B cell (primary cell): Measurements from ENCODE around the gene RNPEP. TPM values are rescaled to one million over a fixed set of nuclear protein-coding genes. Genes with fewer than 3 reads are reported as not detected.

ENCODE experiments used
- ATAC-seq: fragments of 200-7000 bp; cut with Tn5 transposase; one replicate; pipeline ENCODE4 v1.10.0; 2021; ENCODE audit warnings: low read depth, mild to moderate bottlenecking, moderate number of reproducible peaks, moderate library complexity
- CTCF ChIA-PET: fragments of 350-600 bp; sonication (Branson Sonifier 250); formaldehyde crosslinking; loops from one replicate; lab custom pipeline; 2021; ENCODE audit warnings: antibody characterized with exemption, inconsistent platforms; lab: Charles Lee
- POLR2A ChIA-PET: fragments of 350-600 bp; sonication (Branson Sonifier 250); formaldehyde crosslinking; loops from one replicate; lab custom pipeline; 2021; ENCODE audit warnings: antibody characterized with exemption; lab: Charles Lee
- DNase-seq: peaks from one replicate; pipeline ENCODE4 v3.0.0; 2013
- H2AFZ ChIP-seq: 2 replicates; pipeline ENCODE4 v1.6.1; 2012; ENCODE audit warnings: mild to moderate bottlenecking, low read depth, low read length; ENCODE audit not compliant: insufficient read depth, poor library complexity, severe bottlenecking
- H3K27ac ChIP-seq, 2 donors: 1 replicate in 1 of 2; 2 replicates in 1 of 2; pipeline ENCODE4 v1.5.1; 2012 to 2013; ENCODE audit warnings: low read length in 2 of 2, mild to moderate bottlenecking in 2 of 2, moderate library complexity in 1 of 2
- H3K27me3 ChIP-seq, 4 experiments: fragments of 200-600 bp in 1 of 4; sonication (generic) in 1 of 4; replicated peaks in 1 of 4; 1 replicate in 2 of 4; 2 replicates in 2 of 4; pipeline versions ENCODE4 v1.6.1 to v1.7.0; 2013 to 2016; ENCODE audit warnings: low read length in 3 of 4, mild to moderate bottlenecking in 2 of 4, mixed read lengths in 1 of 4, moderate library complexity in 1 of 4; ENCODE audit not compliant: insufficient read depth in 4 of 4, control insufficient read depth in 3 of 4; ENCODE audit errors: control extremely low read depth in 1 of 4
- H3K36me3 ChIP-seq, 2 experiments: replicated peaks in 1 of 2; 1 replicate in 1 of 2; 2 replicates in 1 of 2; pipeline versions ENCODE4 v1.6.1 to v1.7.1; 2013; ENCODE audit warnings: low read length in 1 of 2; ENCODE audit not compliant: insufficient read depth in 2 of 2, control insufficient read depth in 1 of 2; ENCODE audit errors: control extremely low read depth in 1 of 2, extremely low read depth in 1 of 2
- H3K4me1 ChIP-seq, 2 donors: fragments of 200-600 bp in 1 of 2; sonication (generic) in 1 of 2; 1 replicate in 1 of 2; 2 replicates in 1 of 2; pipeline versions ENCODE4 v1.5.1 to v1.6.1; 2013 to 2017; ENCODE audit warnings: low read length in 2 of 2; ENCODE audit not compliant: control insufficient read depth in 2 of 2, insufficient read depth in 2 of 2
- H3K4me2 ChIP-seq: replicated peaks from 2 replicates; pipeline ENCODE3; 2012; ENCODE audit warnings: mild to moderate bottlenecking, low read depth, low read length; ENCODE audit not compliant: poor library complexity, severe bottlenecking
- H3K4me3 ChIP-seq, 5 experiments: fragments of 200-600 bp in 1 of 5; sonication (generic) in 1 of 5; 1 replicate in 3 of 5; 2 replicates in 2 of 5; pipeline versions ENCODE4 v1.5.1 to v1.7.0; 2011 to 2016; ENCODE audit warnings: low read length in 4 of 5, mild to moderate bottlenecking in 4 of 5, low read depth in 2 of 5, control low read depth in 1 of 5, moderate library complexity in 1 of 5; ENCODE audit not compliant: insufficient read depth in 1 of 5; ENCODE audit errors: control extremely low read depth in 1 of 5, extremely low read depth in 1 of 5
- H3K79me2 ChIP-seq: fragments of 200-600 bp; sonication (generic); one replicate; pipeline ENCODE4 v1.6.0; 2016; ENCODE audit warnings: low read length; ENCODE audit not compliant: control insufficient read depth, insufficient read depth
- H3K9ac ChIP-seq: fragments of 200-600 bp; sonication (generic); 2 replicates; pipeline ENCODE4 v1.6.1; 2017; ENCODE audit warnings: mild to moderate bottlenecking, low read length, moderate library complexity
- H3K9me3 ChIP-seq, 3 donors: one replicate each; pipeline versions ENCODE4 v1.6.1 to v1.7.1; 2013; ENCODE audit warnings: low read length in 2 of 3; ENCODE audit not compliant: control insufficient read depth in 2 of 3, insufficient read depth in 1 of 3; ENCODE audit errors: control extremely low read depth in 1 of 3
- H4K20me1 ChIP-seq: 2 replicates; pipeline ENCODE4 v1.6.0; 2012; ENCODE audit warnings: mild to moderate bottlenecking, low read length; ENCODE audit not compliant: insufficient read depth, control insufficient read depth, poor library complexity, severe bottlenecking
- H3K27ac Mint-ChIP-seq: one replicate; pipeline ENCODE4 v1.8.0; 2021; ENCODE audit warnings: mixed read lengths
- H3K27me3 Mint-ChIP-seq: one replicate; pipeline ENCODE4 v1.8.0; 2021; ENCODE audit warnings: mixed read lengths
- H3K4me1 Mint-ChIP-seq: one replicate; pipeline ENCODE4 v1.8.0; 2021; ENCODE audit warnings: mixed read lengths
- H3K4me3 Mint-ChIP-seq: one replicate; pipeline ENCODE4 v1.8.0; 2021; ENCODE audit warnings: mixed read lengths
- H3K9me3 Mint-ChIP-seq: one replicate; pipeline ENCODE4 v1.8.0; 2022; ENCODE audit warnings: mixed read lengths; ENCODE audit not compliant: insufficient read depth
- CTCF ChIP-seq: fragments of 200-600 bp; IDR thresholded peaks from one replicate; pipeline ENCODE4 v1.8.0; 2022; ENCODE audit warnings: antibody characterized with exemption, mild to moderate bottlenecking
- EZH2 ChIP-seq: IDR thresholded peaks from 2 replicates; pipeline ENCODE4 v1.6.1; 2012; ENCODE audit warnings: borderline replicate concordance, low read depth, mild to moderate bottlenecking, moderate library complexity, low read length; ENCODE audit not compliant: insufficient read depth, poor library complexity, severe bottlenecking
- WGBS: methylation state at CpG from one replicate; pipeline ENCODE4 v1.1.5; 2013; ENCODE audit warnings: missing lambda C conversion rate; ENCODE audit not compliant: insufficient coverage; 5-methylcytosine and 5-hydroxymethylcytosine counted together
- intact Hi-C: fragments of 100-400 bp; cut with micrococcal nuclease; formaldehyde crosslinking; loops from one replicate; pipeline ENCODE4 v1.10.0; 2022
- polyA plus RNA-seq: library from polyadenylated mRNA; depleted of rRNA; stranded (reverse); fragments of >200 nt; gene quantifications from 2 replicates; pipeline ENCODE4 v1.2.3, GENCODE V29; 2012
- total RNA-seq, 2 donors: library from RNA; stranded (reverse); fragments of 120-200 nt in 1 of 2; gene quantifications; 1 replicate in 1 of 2; 2 replicates in 1 of 2; pipeline versions ENCODE4 v1.2.3 to v1.2.4, GENCODE V29; 2013 to 2022

Gene RNPEP
- total and polyA plus RNA-seq, 2 donors (not counting 1 experiment from before 2014, with no cell fraction given): 28.9 to 42.9 TPM

GRCh38 chr1:202016811-202017748 is 34.6 kb downstream of the RNPEP start:
- no peaks in the 10 kb centered on the region for H4K20me1 ChIP-seq
- DNase-seq: no peak
- H3K27ac ChIP-seq: no peak overlapping the region
- H3K27me3 ChIP-seq: no peaks in the 10 kb centered on the region
- no peak for ATAC-seq
- ChIA-PET POLR2A (no interaction called here), CTCF (interaction anchor here (2.1 kb wide), 1 partner anchor 16 kb away, joined by 4 read pairs; no protein-coding TSS in a partner anchor)
- H3K79me2 ChIP-seq: no peaks in the 10 kb centered on the region
- H3K9me3 Mint-ChIP-seq: no peaks in the 10 kb centered on the region
- peaks cover 14% of the 10 kb centered on the region for H3K27me3 Mint-ChIP-seq
- no peak overlapping the region for H3K4me3 Mint-ChIP-seq
- H3K36me3 ChIP-seq: no peaks in the 10 kb centered on the region
- no peaks in the 10 kb centered on the region for H3K9me3 ChIP-seq
- 94% methylated on average over 14 of the region's 21 CpGs for WGBS
- no peak overlapping the region for H3K9ac ChIP-seq
- no peak overlapping the region for H3K4me2 ChIP-seq
- no peak overlapping the region for H3K27ac Mint-ChIP-seq
- H2AFZ ChIP-seq: no peak overlapping the region
- H3K4me3 ChIP-seq: no peak overlapping the region
- intact Hi-C loops: no loop called here
- H3K4me1 ChIP-seq: no peaks in the 10 kb centered on the region
- H3K4me1 Mint-ChIP-seq: no peaks in the 10 kb centered on the region
- TF ChIP-seq CTCF (no peak), EZH2 (no peak)
